Transverse colon (tissue), 4 donors: ENCODE results near the gene MCOLN2. TPM values are rescaled to one million over a fixed set of nuclear protein-coding genes. Genes with fewer than 3 reads are reported as not detected.
A peak's percentile ranks its signal among the peaks of the same experiment; 100 is the strongest.

Experiments used
- DNase-seq: peaks from one replicate; pipeline ENCODE4 v3.0.0-alpha.2; 2019
- H3K27ac ChIP-seq, 4 donors: fragments of 200-600 bp; sonication (generic); 2 replicates each; pipeline ENCODE4 v1.5.1; 2016 to 2018; ENCODE audit warnings: inconsistent platforms in 4 of 4
- H3K27me3 ChIP-seq: fragments of 200-600 bp; sonication (generic); 2 replicates; pipeline ENCODE4 v1.5.1; 2017; ENCODE audit warnings: inconsistent platforms
- H3K36me3 ChIP-seq, 4 donors: fragments of 200-600 bp; sonication (generic); 2 replicates each; pipeline ENCODE4 v1.5.1; 2017 to 2019; ENCODE audit warnings: inconsistent platforms in 4 of 4
- H3K4me1 ChIP-seq, 4 donors: fragments of 200-600 bp; sonication (generic); 2 replicates each; pipeline ENCODE4 v1.5.1; 2017 to 2020; ENCODE audit warnings: inconsistent platforms in 4 of 4
- H3K4me3 ChIP-seq, 4 donors: fragments of 200-600 bp; sonication (generic); 1 replicate in 1 of 4; 2 replicates in 3 of 4; pipeline versions ENCODE4 v1.5.1 to v1.6.1; 2017 to 2019; ENCODE audit warnings: inconsistent platforms in 4 of 4
- H3K9me3 ChIP-seq, 2 donors: fragments of 200-600 bp; sonication (generic); 2 replicates each; pipeline ENCODE4 v1.5.1; 2017 to 2019; ENCODE audit warnings: inconsistent platforms in 2 of 2
- EP300 ChIP-seq: sonication (generic); formaldehyde crosslinking; IDR thresholded peaks from one replicate; pipeline ENCODE4 v1.6.1; 2017; ENCODE audit warnings: antibody characterized with exemption, low read depth
- POLR2A ChIP-seq: fragments of 450-650 bp; IDR thresholded peaks from one replicate; pipeline ENCODE4 v1.6.1; 2016; ENCODE audit warnings: antibody characterized with exemption, mild to moderate bottlenecking, moderate library complexity
- POLR2AphosphoS5 ChIP-seq, 3 donors: sonication (generic); formaldehyde crosslinking; IDR thresholded peaks; one replicate each; pipeline ENCODE4 v1.6.1; 2016; ENCODE audit warnings: antibody characterized with exemption in 3 of 3
- WGBS, 2 donors: methylation state at CpG; one replicate each; pipeline ENCODE4 v1.1.5; 2018; ENCODE audit warnings: low coverage in 1 of 2; 5-methylcytosine and 5-hydroxymethylcytosine counted together
- in situ Hi-C, 4 donors: fragments of 200-750 bp; cut with MboI; loops; one replicate each; pipeline versions ENCODE4 v1.15.0 to v1.15.1; 2017; ENCODE audit warnings: low sequenced_read_pairs in 3 of 4, low pct_ligation_motif_present in 1 of 4, low pct_unique_long_range_greater_than_20kb in 1 of 4
- intact Hi-C: fragments of 100-400 bp; cut with DNase I; formaldehyde crosslinking; loops from one replicate; pipeline ENCODE4 v1.15.1; 2023; ENCODE audit warnings: low total_unique reads
- total RNA-seq, 4 donors: library from RNA; depleted of rRNA; stranded (reverse); fragments of >200 nt; gene quantifications; one replicate each; pipeline ENCODE4 v1.1.0, GENCODE V29; 2016
- TF ChIP-seq, protein P1 (sequence below), 5 experiments: fragments of 200-600 bp in 3 of 5; fragments of 450-650 bp in 2 of 5; sonication (generic) in 3 of 5; IDR thresholded peaks; 1 replicate in 2 of 5; 2 replicates in 3 of 5; pipeline ENCODE4 v1.5.1; 2016 to 2017; ENCODE audit warnings: antibody characterized with exemption in 5 of 5, inconsistent platforms in 3 of 5, mild to moderate bottlenecking in 2 of 5, moderate library complexity in 1 of 5

MCOLN2 gene
- total RNA-seq, 4 donors from 2014 or later = 15.7 to 133 (median 82.7) TPM

DNA sequence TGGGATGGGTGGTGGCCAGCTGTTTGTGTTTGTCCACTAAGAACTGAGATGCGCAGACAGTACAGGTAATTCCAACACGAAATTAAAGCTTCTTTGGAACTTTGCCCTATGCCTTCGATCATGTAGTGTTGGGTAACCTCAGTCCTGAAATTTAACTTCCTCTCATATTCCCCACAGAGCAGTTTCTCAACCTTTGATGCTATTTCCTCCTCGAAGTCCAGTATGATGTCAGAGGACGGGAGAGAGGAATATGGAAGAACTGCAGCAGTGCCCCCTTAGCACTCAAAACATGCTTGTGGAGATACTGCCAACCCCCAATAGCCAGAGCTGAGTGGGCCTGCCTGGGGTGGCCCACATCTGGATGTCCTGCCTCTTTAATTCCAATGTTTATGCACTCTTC, 107.5 kb downstream of the MCOLN2 start:
- Histone ChIP-seq H3K27ac (no peak overlapping the region), H3K4me3 (no peak overlapping the region), H3K27me3 (peaks cover 31% of the 10 kb centered on the region), H3K4me1 (peaks cover 0 to 11% (median 10%) of the 10 kb centered on the region in 4 donors), H3K36me3 (no peaks in the 10 kb centered on the region), H3K9me3 (no peaks in the 10 kb centered on the region)
- no peak for DNase-seq
- in situ Hi-C loops = no loop called here
- intact Hi-C loops = no loop called here
- TF ChIP-seq POLR2A (no peak), EP300 (no peak), POLR2AphosphoS5 (IDR thresholded peaks at IDR 0.05) (no peak)
- TF ChIP-seq, protein P1, sequence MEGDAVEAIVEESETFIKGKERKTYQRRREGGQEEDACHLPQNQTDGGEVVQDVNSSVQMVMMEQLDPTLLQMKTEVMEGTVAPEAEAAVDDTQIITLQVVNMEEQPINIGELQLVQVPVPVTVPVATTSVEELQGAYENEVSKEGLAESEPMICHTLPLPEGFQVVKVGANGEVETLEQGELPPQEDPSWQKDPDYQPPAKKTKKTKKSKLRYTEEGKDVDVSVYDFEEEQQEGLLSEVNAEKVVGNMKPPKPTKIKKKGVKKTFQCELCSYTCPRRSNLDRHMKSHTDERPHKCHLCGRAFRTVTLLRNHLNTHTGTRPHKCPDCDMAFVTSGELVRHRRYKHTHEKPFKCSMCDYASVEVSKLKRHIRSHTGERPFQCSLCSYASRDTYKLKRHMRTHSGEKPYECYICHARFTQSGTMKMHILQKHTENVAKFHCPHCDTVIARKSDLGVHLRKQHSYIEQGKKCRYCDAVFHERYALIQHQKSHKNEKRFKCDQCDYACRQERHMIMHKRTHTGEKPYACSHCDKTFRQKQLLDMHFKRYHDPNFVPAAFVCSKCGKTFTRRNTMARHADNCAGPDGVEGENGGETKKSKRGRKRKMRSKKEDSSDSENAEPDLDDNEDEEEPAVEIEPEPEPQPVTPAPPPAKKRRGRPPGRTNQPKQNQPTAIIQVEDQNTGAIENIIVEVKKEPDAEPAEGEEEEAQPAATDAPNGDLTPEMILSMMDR (IDR thresholded peaks at IDR 0.05) = no peak
- WGBS, 2 donors = 61 to 80% methylated on average over 1 to 5 of the region's 5 CpGs

DNA sequence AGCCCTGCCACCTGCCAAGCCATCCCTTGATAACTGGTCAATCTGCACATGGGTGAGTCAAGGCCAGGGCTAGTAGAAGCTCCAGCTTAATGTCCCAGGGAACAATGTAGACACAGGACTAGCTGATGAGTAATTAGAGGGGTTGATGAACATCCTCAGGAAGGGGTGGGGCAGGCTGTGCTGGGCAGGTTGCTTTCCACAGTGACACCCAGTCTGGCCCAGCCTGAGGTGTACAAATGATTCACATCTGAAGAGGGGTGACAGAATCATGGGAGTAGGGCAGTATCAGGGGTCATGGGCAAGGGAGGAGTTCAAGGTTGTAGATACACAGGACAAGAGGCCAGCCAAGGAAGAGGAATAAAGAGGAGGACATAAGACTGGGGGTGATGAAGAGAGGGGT, 108.2 kb downstream of the MCOLN2 start:
- Histone ChIP-seq H3K27ac (no peak overlapping the region), H3K9me3 (no peaks in the 10 kb centered on the region), H3K4me1 (peaks cover 0 to 11% (median 10%) of the 10 kb centered on the region in 4 donors), H3K36me3 (no peaks in the 10 kb centered on the region), H3K27me3 (peaks cover 24% of the 10 kb centered on the region), H3K4me3 (no peak overlapping the region)
- TF ChIP-seq, protein P1 (IDR thresholded peaks at IDR 0.05) = no peak
- TF ChIP-seq EP300 (no peak), POLR2A (no peak), POLR2AphosphoS5 (IDR thresholded peaks at IDR 0.05) (no peak)
- intact Hi-C loops = no loop called here
- in situ Hi-C loops = no loop called here
- peak; percentile 26 for DNase-seq

DNA sequence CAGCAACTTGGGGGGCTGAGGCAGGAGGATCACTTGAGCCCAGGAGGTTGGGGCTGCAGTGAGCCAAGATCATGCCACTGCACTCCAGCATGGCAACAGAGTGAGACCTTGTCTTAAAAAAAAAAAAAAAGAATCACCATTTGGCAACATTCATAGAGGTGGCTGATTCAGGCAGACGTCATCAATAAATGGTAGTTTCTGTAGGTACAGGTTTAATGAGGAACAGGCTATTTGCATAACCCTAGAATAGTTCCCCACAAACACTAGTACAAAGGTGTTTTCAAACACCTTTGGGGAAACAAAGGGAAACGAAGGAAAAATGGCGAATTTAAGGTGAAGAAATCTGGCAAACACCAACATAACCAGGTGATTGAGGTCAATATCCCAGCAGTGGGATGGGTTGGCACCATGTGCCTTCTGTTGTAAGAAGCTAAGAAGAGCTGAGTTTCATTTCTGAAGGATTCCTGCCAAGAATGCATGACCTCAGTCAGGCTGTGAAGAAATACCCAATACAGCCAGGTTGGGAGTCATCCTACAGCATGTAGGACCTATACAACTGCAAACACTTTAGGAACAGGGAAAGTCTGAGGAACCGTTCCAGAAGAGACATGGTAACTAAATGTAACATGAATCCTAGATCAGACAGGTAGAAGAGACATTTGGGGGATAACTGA, 109.5 kb downstream of the MCOLN2 start:
- H3K27me3 ChIP-seq = peaks cover 10% of the 10 kb centered on the region
- TF ChIP-seq EP300 (no peak), POLR2AphosphoS5 (IDR thresholded peaks at IDR 0.05) (no peak), POLR2A (no peak)
- TF ChIP-seq, protein P1 (IDR thresholded peaks at IDR 0.05) = no peak
- H3K27ac ChIP-seq = no peak overlapping the region
- WGBS, 2 donors = 89% methylated on average over 4 of the region's 4 CpGs
- intact Hi-C loops (no loop called here), in situ Hi-C loops (no loop called here)
- H3K4me1 ChIP-seq = peaks cover 0 to 2% (median under 1%) of the 10 kb centered on the region in 4 donors
- no peak overlapping the region for H3K4me3 ChIP-seq
- no peaks in the 10 kb centered on the region for H3K36me3 ChIP-seq
- DNase-seq = no peak
- no peaks in the 10 kb centered on the region for H3K9me3 ChIP-seq

DNA sequence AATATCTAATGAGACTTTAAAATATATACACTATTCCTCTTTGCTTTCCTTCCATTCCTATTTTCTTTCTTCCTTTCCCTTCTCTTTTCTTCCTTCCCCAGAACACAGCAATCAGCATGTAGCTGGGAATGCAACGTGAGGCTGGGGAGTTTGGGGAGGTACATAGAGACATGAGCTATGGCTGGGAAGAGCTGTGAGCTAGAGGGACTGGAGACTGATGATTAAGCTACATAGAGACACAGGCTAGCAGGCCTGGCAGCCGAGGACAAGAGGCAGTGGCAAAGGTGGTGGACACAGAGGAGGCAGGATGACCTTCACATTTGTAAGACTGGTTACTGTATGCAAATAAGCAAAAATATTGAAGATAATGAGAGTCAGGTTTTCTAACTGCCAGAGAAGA, 111.4 kb downstream of the MCOLN2 start:
- H3K4me3 ChIP-seq = no peak overlapping the region
- H3K9me3 ChIP-seq = no peaks in the 10 kb centered on the region
- 63 to 80% methylated on average over 1 to 2 of the region's 2 CpGs for WGBS, 2 donors
- no peaks in the 10 kb centered on the region for H3K27me3 ChIP-seq
- in situ Hi-C loops (no loop called here), intact Hi-C loops (no loop called here)
- no peak overlapping the region for H3K27ac ChIP-seq
- TF ChIP-seq EP300 = no peak
- TF ChIP-seq POLR2A = no peak
- TF ChIP-seq, protein P1 (IDR thresholded peaks at IDR 0.05) = no peak
- TF ChIP-seq POLR2AphosphoS5 (IDR thresholded peaks at IDR 0.05) = no peak
- no peaks in the 10 kb centered on the region for H3K36me3 ChIP-seq
- no peak for DNase-seq
- no peaks in the 10 kb centered on the region for H3K4me1 ChIP-seq
